ENCODE data around the gene PTPRN2. TPM values are rescaled to one million over a fixed set of nuclear protein-coding genes. Genes with fewer than 3 reads are reported as not detected.

Gene PTPRN2
- total and polyA plus RNA-seq, 2 of the 8 experiments (the other 6 are each of a cell fraction or from before 2014, with no cell fraction given): 2.6 to 4.5 TPM

DNA sequence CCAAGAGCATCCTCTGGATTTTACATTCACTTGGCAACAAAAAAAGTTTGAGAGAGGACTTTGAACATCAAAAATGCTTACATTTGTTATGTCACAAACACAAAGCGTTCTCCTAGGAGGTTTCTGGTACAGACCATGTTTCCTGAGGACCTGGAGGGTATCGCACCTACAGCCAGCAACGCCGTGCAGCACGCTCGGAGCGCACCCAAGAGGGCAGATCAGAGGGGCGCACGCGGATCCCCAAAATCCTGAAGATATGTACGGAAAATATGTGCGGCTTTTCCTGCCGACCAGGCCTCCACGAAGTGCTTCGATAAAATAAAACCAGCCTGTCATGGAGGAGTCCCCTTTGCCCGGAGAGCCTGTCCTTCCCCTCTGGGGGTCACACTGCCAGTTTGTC, 796.0 kb downstream of the PTPRN2 start:
- Histone ChIP-seq H3K79me2 (ENCODE audit: control insufficient read depth in 1 of 2, insufficient read depth in 2 of 2, low read length in 2 of 2) (no peaks in the 10 kb centered on the region), H2BK5ac (ENCODE audit: low read depth, low read length) (0 out of 2 replicates have a peak overlapping the region, but pooled peaks have one; percentile 69), H4K8ac (ENCODE audit: extremely low read depth, insufficient read depth, low read length) (0 out of 2 replicates have a peak overlapping the region, but pooled peaks have one; percentile 30), H2BK12ac (ENCODE audit: low read depth, low read length) (peak overlapping the region; percentile 45; the same call in 1 of the 2 replicates), H4K5ac (ENCODE audit: insufficient read length, low read depth, low read length) (no peak overlapping the region), H2AK5ac (ENCODE audit: low read depth, low read length) (no peak overlapping the region), H3K18ac (ENCODE audit: extremely low read depth, low read length) (no peak overlapping the region), H3K14ac (ENCODE audit: insufficient read length) (no peak overlapping the region), H3K79me1 (ENCODE audit: low read depth, low read length) (no peaks in the 10 kb centered on the region), H3K27me3 (replicated peaks in 1 of 4; ENCODE audit: control insufficient read depth in 3 of 4, extremely low read depth in 1 of 4, insufficient read depth in 3 of 4, low read length in 3 of 4) (no peaks in the 10 kb centered on the region; a peak in 1 of 7 replicates), H3K4me2 (ENCODE audit: insufficient read depth in 1 of 2, low read depth in 2 of 2, low read length in 2 of 2) (no peak overlapping the region), H4K91ac (replicated peaks; ENCODE audit: insufficient read length, low read length) (no peak overlapping the region), H4K20me1 (replicated peaks in 1 of 2; ENCODE audit: control insufficient read depth in 1 of 2, insufficient read depth in 2 of 2, low read length in 2 of 2) (peaks cover 0 to 7% of the 10 kb centered on the region in 2 experiments), H3K4ac (replicated peaks; ENCODE audit: insufficient read length, low read depth, low read length) (no peak overlapping the region), H3K4me3 (ENCODE audit: extremely low read depth in 1 of 4, insufficient read depth in 2 of 4, low read depth in 3 of 4, low read length in 4 of 4) (no peak overlapping the region), H2AFZ (ENCODE audit: low read length) (no peak overlapping the region), H3K9me3 (ENCODE audit: insufficient read depth in 2 of 2, low read depth in 1 of 2, low read length in 1 of 2) (no peaks in the 10 kb centered on the region; a peak in 1 of 4 replicates), H3K36me3 (ENCODE audit: control insufficient read depth in 2 of 4, insufficient read depth in 4 of 4, low read length in 3 of 4) (no peaks in the 10 kb centered on the region), H3K27ac (ENCODE audit: low read depth, low read length) (no peak overlapping the region), H2BK15ac (ENCODE audit: low read length) (no peak overlapping the region), H3K23me2 (ENCODE audit: low read depth, low read length) (peaks cover 9% of the 10 kb centered on the region; the same call in 1 of the 2 replicates), H3K9ac (replicated peaks in 1 of 4; ENCODE audit: extremely low read depth in 1 of 4, low read depth in 3 of 4, low read length in 3 of 4) (no peak overlapping the region), H3K4me1 (replicated peaks in 1 of 4; ENCODE audit: control insufficient read depth in 3 of 4, insufficient read depth in 4 of 4, low read length in 3 of 4) (peaks cover 9 to 39% (median 21%) of the 10 kb centered on the region in 4 experiments), H2BK120ac (replicated peaks; ENCODE audit: low read depth, low read length) (no peak overlapping the region), H2BK20ac (ENCODE audit: low read length) (peak overlapping the region; percentile 80; the same call in 1 of the 2 replicates), H3K56ac (replicated peaks; ENCODE audit: insufficient read length, low read depth, low read length) (no peak overlapping the region), H3K23ac (ENCODE audit: insufficient read length) (no peak overlapping the region)
- ChIA-PET POLR2A (ENCODE audit: partially characterized antibody) (no interaction called here), CTCF (ENCODE audit: partially characterized antibody) (interaction anchor here (1.1 to 1.6 kb wide), 4 partner anchors 10 to 98 kb away, joined by 3 to 5 read pairs (median 4); no protein-coding TSS in a partner anchor)
- DNase-seq (ENCODE audit: low read depth in 1 of 2, low spot score in 2 of 2): no peak
- FAIRE-seq: no peak
- 92% methylated on average over 16 of the region's 16 CpGs; no CpG with 5 or more reads in 1 of the 2 experiments for WGBS, 2 experiments (ENCODE audit: extremely low coverage in 1 of 2, insufficient coverage in 1 of 2, insufficient read length in 1 of 2, insufficient replicate concordance in 2 of 2, low coverage in 1 of 2, low lambda C conversion rate in 2 of 2, missing lambda C conversion rate in 1 of 2)
- no peak for TF ChIP-seq NRF1 (IDR thresholded peaks at IDR 0.05; ENCODE audit: low read depth, low read length)
- TF ChIP-seq, protein P1, sequence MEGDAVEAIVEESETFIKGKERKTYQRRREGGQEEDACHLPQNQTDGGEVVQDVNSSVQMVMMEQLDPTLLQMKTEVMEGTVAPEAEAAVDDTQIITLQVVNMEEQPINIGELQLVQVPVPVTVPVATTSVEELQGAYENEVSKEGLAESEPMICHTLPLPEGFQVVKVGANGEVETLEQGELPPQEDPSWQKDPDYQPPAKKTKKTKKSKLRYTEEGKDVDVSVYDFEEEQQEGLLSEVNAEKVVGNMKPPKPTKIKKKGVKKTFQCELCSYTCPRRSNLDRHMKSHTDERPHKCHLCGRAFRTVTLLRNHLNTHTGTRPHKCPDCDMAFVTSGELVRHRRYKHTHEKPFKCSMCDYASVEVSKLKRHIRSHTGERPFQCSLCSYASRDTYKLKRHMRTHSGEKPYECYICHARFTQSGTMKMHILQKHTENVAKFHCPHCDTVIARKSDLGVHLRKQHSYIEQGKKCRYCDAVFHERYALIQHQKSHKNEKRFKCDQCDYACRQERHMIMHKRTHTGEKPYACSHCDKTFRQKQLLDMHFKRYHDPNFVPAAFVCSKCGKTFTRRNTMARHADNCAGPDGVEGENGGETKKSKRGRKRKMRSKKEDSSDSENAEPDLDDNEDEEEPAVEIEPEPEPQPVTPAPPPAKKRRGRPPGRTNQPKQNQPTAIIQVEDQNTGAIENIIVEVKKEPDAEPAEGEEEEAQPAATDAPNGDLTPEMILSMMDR (IDR thresholded peaks at IDR 0.05; ENCODE audit: control extremely low read depth in 1 of 3, insufficient read depth in 1 of 3, low read depth in 1 of 3, low read length in 3 of 3): peak; percentile 15 to 26 (median 23); a peak in 3 of 4 replicates
- TF ChIP-seq CBX5 (IDR thresholded peaks at IDR 0.05; ENCODE audit: low read depth, low read length): no peak
- TF ChIP-seq RAD21 (IDR thresholded peaks at IDR 0.05 in 1 of 2, conservative IDR thresholded peaks at IDR 0.05 in 1 of 2; ENCODE audit: low read depth in 2 of 2, low read length in 2 of 2): peak; percentile 39 to 47; a peak in 3 of 4 replicates
- TF ChIP-seq CTBP2 (IDR thresholded peaks at IDR 0.05; ENCODE audit: borderline replicate concordance, insufficient read depth, insufficient read length, low read length): no peak
- TF ChIP-seq RFX5 (IDR thresholded peaks at IDR 0.05; ENCODE audit: borderline replicate concordance, low read depth, low read length): no peak
- no peak for TF ChIP-seq SP1 (IDR thresholded peaks at IDR 0.05; ENCODE audit: low read depth, low read length)
- no peak for TF ChIP-seq BRCA1 (IDR thresholded peaks at IDR 0.05; ENCODE audit: low read depth, low read length)
- no peak for TF ChIP-seq POU5F1 (IDR thresholded peaks at IDR 0.05; ENCODE audit: low read depth, low read length)

Data from H1 (cell line).